NT2/D1 (cell line): ENCODE measurements around the gene RPS6KC1.
"Not testable (repeated sequence)": the region's sequence is repeated elsewhere in the genome, so short reads cannot be mapped to it uniquely, and the experiment has no call there.

Experiments
- DNase-seq: peaks from one replicate; pipeline ENCODE4 v3.0.0-alpha.2; 2011; ENCODE audit warnings: low read depth, low spot score
- H3K27me3 ChIP-seq: 2 replicates; pipeline ENCODE4 v1.6.0; 2011; ENCODE audit warnings: mild to moderate bottlenecking; ENCODE audit not compliant: insufficient read length, insufficient read depth
- H3K36me3 ChIP-seq: 2 replicates; pipeline ENCODE4 v1.6.1; 2011; ENCODE audit warnings: mild to moderate bottlenecking, low read length, mixed read lengths; ENCODE audit not compliant: insufficient read depth, insufficient read length
- H3K4me1 ChIP-seq: 2 replicates; pipeline ENCODE4 v1.5.1; 2011; ENCODE audit not compliant: insufficient read depth, insufficient read length
- H3K4me3 ChIP-seq: 2 replicates; pipeline ENCODE4 v1.5.1; 2011; ENCODE audit warnings: low read depth; ENCODE audit not compliant: insufficient read length
- H3K9ac ChIP-seq: 2 replicates; pipeline ENCODE4 v1.6.0; 2011; ENCODE audit warnings: low read depth; ENCODE audit not compliant: insufficient read length
- H3K9me3 ChIP-seq: 2 replicates; pipeline ENCODE4 v1.5.1; 2011; ENCODE audit warnings: mild to moderate bottlenecking, low read length; ENCODE audit not compliant: insufficient read depth
- SUZ12 ChIP-seq: IDR thresholded peaks from 2 replicates; pipeline ENCODE4 v1.6.1; 2011; ENCODE audit not compliant: insufficient read length, insufficient read depth; ENCODE audit errors: extremely low read depth
- YY1 ChIP-seq: IDR thresholded peaks from 2 replicates; pipeline ENCODE4 v1.6.1; 2011; ENCODE audit not compliant: insufficient read length, insufficient read depth
- ZNF274 ChIP-seq: IDR thresholded peaks from 2 replicates; pipeline ENCODE4 v1.6.1; 2011; ENCODE audit warnings: mild to moderate bottlenecking, low read depth, low read length

The RPS6KC1 gene

GRCh38 chr1:213183036-213183672 lies 132.1 kb downstream of the RPS6KC1 start:
- no peaks in the 10 kb centered on the region for H3K4me1 ChIP-seq
- H3K4me3 ChIP-seq = no peak overlapping the region
- H3K27me3 ChIP-seq = no peaks in the 10 kb centered on the region
- no peak for TF ChIP-seq YY1
- no peak for TF ChIP-seq ZNF274
- TF ChIP-seq SUZ12 = no peak
- H3K36me3 ChIP-seq = peaks cover 2% of the 10 kb centered on the region
- DNase-seq = no peak
- H3K9me3 ChIP-seq = peaks cover 24% of the 10 kb centered on the region
- no peak overlapping the region for H3K9ac ChIP-seq

GRCh38 chr1:213186168-213186567 lies 135.1 kb downstream of the RPS6KC1 start:
- peaks cover 2% of the 10 kb centered on the region for H3K36me3 ChIP-seq
- TF ChIP-seq SUZ12 = no peak
- no peak for TF ChIP-seq ZNF274
- TF ChIP-seq YY1 = no peak
- H3K9ac ChIP-seq = no peak overlapping the region
- DNase-seq = no peak
- no peak overlapping the region for H3K4me3 ChIP-seq
- H3K9me3 ChIP-seq = peaks cover 24% of the 10 kb centered on the region
- H3K4me1 ChIP-seq = no peaks in the 10 kb centered on the region
- H3K27me3 ChIP-seq = no peaks in the 10 kb centered on the region

- H3K4me1 ChIP-seq = no peaks in the 10 kb centered on the region
- no peaks in the 10 kb centered on the region for H3K9me3 ChIP-seq
- no peak overlapping the region for H3K4me3 ChIP-seq
- H3K36me3 ChIP-seq = no peaks in the 10 kb centered on the region
- H3K9ac ChIP-seq = no peak overlapping the region
- DNase-seq = no peak
- TF ChIP-seq SUZ12 (no peak), ZNF274 (no peak), YY1 (no peak)
- no peaks in the 10 kb centered on the region for H3K27me3 ChIP-seq
These were observed 141.0 kb downstream of the RPS6KC1 start for GRCh38 chr1:213192026-213192425.

GRCh38 chr1:213194383-213194782 lies 143.3 kb downstream of the RPS6KC1 start:
- H3K4me1 ChIP-seq = no peaks in the 10 kb centered on the region
- H3K9ac ChIP-seq = no peak overlapping the region
- TF ChIP-seq YY1 = no peak
- TF ChIP-seq ZNF274 = no peak
- no peak for TF ChIP-seq SUZ12
- H3K9me3 ChIP-seq = 0 out of 2 replicates have a peak, but pooled peaks cover 7% of the 10 kb centered on the region
- no peak for DNase-seq
- H3K4me3 ChIP-seq = no peak overlapping the region
- no peaks in the 10 kb centered on the region for H3K27me3 ChIP-seq
- no peaks in the 10 kb centered on the region for H3K36me3 ChIP-seq

GRCh38 chr1:213194855-213195254 lies 143.8 kb downstream of the RPS6KC1 start:
- Histone ChIP-seq H3K36me3 (no peaks in the 10 kb centered on the region), H3K4me3 (no peak overlapping the region), H3K9me3 (0 out of 2 replicates have a peak, but pooled peaks cover 7% of the 10 kb centered on the region), H3K27me3 (no peaks in the 10 kb centered on the region), H3K9ac (no peak overlapping the region), H3K4me1 (no peaks in the 10 kb centered on the region)
- DNase-seq = no peak
- TF ChIP-seq ZNF274 = no peak
- TF ChIP-seq YY1 = no peak
- TF ChIP-seq SUZ12 = no peak

- not testable (repeated sequence) for H3K4me1 ChIP-seq, H3K27me3 ChIP-seq, H3K9ac ChIP-seq, H3K4me3 ChIP-seq, DNase-seq, H3K36me3 ChIP-seq
- 0 out of 2 replicates have a peak, but pooled peaks cover 12% of the 10 kb centered on the region for H3K9me3 ChIP-seq
These were observed 145.4 kb downstream of the RPS6KC1 start for GRCh38 chr1:213196328-213197054.

GRCh38 chr1:213200630-213201029 lies 149.6 kb downstream of the RPS6KC1 start:
- no peak overlapping the region for H3K9ac ChIP-seq
- no peaks in the 10 kb centered on the region for H3K4me1 ChIP-seq
- peaks cover 4% of the 10 kb centered on the region for H3K36me3 ChIP-seq
- H3K4me3 ChIP-seq = no peak overlapping the region
- no peak for DNase-seq
- no peaks in the 10 kb centered on the region for H3K27me3 ChIP-seq
- 0 out of 2 replicates have a peak, but pooled peaks cover 12% of the 10 kb centered on the region for H3K9me3 ChIP-seq
- TF ChIP-seq ZNF274 (no peak), YY1 (no peak), SUZ12 (no peak)
